ENCODE results near the gene UPK2. TPM values are rescaled to one million over a fixed set of nuclear protein-coding genes. Genes with fewer than 3 reads are reported as not detected.

The UPK2 gene
- total RNA-seq, 1 donor from 2014 or later, result 2.2 TPM

DNA sequence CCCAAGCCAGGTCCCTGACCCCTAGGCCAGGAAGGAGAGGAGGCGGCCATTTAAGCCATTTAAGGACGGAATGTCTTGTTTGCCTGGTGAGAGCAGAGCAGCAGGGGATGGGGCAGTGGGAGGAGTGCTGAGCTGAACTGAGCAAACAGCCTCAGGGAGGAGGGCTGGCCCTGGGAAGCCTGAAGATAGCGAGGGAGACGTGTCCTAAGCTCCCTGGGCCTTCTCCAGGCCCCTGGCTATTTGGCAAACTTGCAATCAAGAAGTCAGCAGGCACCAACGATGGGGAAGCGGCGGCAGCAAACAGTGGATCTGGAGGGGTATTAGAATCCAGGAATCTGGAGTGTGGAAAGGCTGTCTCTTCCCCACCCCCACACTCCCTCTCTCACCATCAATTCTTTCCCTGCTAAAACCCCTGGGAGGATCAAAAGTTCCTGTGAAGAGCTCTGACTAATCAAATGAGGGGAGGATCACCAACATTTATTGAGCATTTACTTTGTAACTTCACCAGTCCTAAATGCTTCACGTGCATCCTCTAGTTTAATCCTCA is 39.2 kb upstream of the UPK2 start:
- no peaks in the 10 kb centered on the region for H3K9me3 Mint-ChIP-seq
- DNase-seq (ENCODE audit: low spot score in 2 of 2, unreplicated experiment in 2 of 2), result peak; percentile 27 to 66

DNA sequence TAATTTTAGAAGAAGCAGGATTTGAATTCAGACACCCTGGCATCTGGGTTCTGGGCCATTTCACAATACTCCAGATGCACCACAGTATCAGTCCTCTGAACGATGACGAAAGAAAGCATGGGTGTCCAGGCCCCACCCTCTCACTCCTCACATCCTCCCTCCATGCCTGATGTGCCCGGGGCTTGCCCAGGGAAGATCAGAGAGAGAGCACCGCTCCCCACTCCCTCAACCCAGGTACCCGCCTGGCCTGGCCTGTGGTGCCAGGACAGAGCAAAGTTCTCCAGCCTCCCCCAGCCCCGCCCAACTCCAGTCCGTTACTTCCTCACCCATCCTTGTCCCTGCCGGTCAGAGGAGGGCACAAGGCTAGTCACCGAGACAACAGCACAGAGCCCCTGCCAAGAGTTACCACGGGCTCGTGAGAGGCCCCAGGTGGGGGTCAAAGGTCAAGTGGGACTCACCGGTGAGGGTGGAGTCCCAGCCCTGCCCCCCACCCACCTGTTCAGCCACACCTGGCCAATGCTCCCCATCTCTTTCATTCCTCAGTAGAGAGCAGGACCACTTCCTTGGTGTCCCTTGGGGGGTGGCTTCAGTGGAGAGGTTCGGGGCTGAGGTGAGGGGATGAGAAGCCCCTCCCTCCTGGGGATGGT is 38.5 kb upstream of the UPK2 start:
- no peaks in the 10 kb centered on the region for H3K9me3 Mint-ChIP-seq
- TF ChIP-seq, protein P1, sequence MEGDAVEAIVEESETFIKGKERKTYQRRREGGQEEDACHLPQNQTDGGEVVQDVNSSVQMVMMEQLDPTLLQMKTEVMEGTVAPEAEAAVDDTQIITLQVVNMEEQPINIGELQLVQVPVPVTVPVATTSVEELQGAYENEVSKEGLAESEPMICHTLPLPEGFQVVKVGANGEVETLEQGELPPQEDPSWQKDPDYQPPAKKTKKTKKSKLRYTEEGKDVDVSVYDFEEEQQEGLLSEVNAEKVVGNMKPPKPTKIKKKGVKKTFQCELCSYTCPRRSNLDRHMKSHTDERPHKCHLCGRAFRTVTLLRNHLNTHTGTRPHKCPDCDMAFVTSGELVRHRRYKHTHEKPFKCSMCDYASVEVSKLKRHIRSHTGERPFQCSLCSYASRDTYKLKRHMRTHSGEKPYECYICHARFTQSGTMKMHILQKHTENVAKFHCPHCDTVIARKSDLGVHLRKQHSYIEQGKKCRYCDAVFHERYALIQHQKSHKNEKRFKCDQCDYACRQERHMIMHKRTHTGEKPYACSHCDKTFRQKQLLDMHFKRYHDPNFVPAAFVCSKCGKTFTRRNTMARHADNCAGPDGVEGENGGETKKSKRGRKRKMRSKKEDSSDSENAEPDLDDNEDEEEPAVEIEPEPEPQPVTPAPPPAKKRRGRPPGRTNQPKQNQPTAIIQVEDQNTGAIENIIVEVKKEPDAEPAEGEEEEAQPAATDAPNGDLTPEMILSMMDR (IDR thresholded peaks at IDR 0.05; ENCODE audit: unreplicated experiment), result no peak
- peaks cover 88% of the 10 kb centered on the region for H3K4me1 Mint-ChIP-seq
- no peaks in the 10 kb centered on the region for H3K27me3 Mint-ChIP-seq (ENCODE audit: low read depth)
- DNase-seq (ENCODE audit: low spot score in 2 of 2, unreplicated experiment in 2 of 2), result peak in 1 of 2 experiments; percentile 16
- H3K36me3 Mint-ChIP-seq, result no peaks in the 10 kb centered on the region
- H3K4me3 Mint-ChIP-seq, result peak overlapping the region; percentile 60
- H3K27ac Mint-ChIP-seq, result peak overlapping the region; percentile 98

More for the DNA sequence above, 39.2 kb upstream of the UPK2 start:
- Mint-ChIP-seq H3K27me3 (ENCODE audit: low read depth) (no peaks in the 10 kb centered on the region), H3K4me3 (peak overlapping the region; percentile 42), H3K36me3 (no peaks in the 10 kb centered on the region), H3K4me1 (peaks cover 93% of the 10 kb centered on the region), H3K27ac (peak overlapping the region; percentile 98)
- TF ChIP-seq, protein P1 (IDR thresholded peaks at IDR 0.05; ENCODE audit: unreplicated experiment), result no peak

GRCh38 chr11:118918128-118918685 is 37.9 kb upstream of the UPK2 start:
- DNase-seq (ENCODE audit: low spot score in 2 of 2, unreplicated experiment in 2 of 2), result peak; percentile 63 to 73
- no peaks in the 10 kb centered on the region for H3K27me3 Mint-ChIP-seq (ENCODE audit: low read depth)
- H3K27ac Mint-ChIP-seq, result peak overlapping the region; percentile 98
- TF ChIP-seq, protein P1 (IDR thresholded peaks at IDR 0.05; ENCODE audit: unreplicated experiment), result no peak
- H3K4me3 Mint-ChIP-seq, result peak overlapping the region; percentile 60
- no peaks in the 10 kb centered on the region for H3K9me3 Mint-ChIP-seq
- H3K36me3 Mint-ChIP-seq, result no peaks in the 10 kb centered on the region
- H3K4me1 Mint-ChIP-seq, result peaks cover 88% of the 10 kb centered on the region

GRCh38 chr11:118918686-118919280 is 37.3 kb upstream of the UPK2 start:
- H3K27ac Mint-ChIP-seq, result peak overlapping the region; percentile 98
- peaks cover 92% of the 10 kb centered on the region for H3K4me1 Mint-ChIP-seq
- peak overlapping the region; percentile 67 for H3K4me3 Mint-ChIP-seq
- no peaks in the 10 kb centered on the region for H3K27me3 Mint-ChIP-seq (ENCODE audit: low read depth)
- DNase-seq (ENCODE audit: low spot score in 2 of 2, unreplicated experiment in 2 of 2), result peak in 1 of 2 experiments; percentile 20
- TF ChIP-seq, protein P1 (IDR thresholded peaks at IDR 0.05; ENCODE audit: unreplicated experiment), result no peak
- H3K9me3 Mint-ChIP-seq, result no peaks in the 10 kb centered on the region
- no peaks in the 10 kb centered on the region for H3K36me3 Mint-ChIP-seq

GRCh38 chr11:118921121-118921928 is 34.8 kb upstream of the UPK2 start:
- TF ChIP-seq, protein P1 (IDR thresholded peaks at IDR 0.05; ENCODE audit: unreplicated experiment), result no peak
- H3K4me3 Mint-ChIP-seq, result peak overlapping the region; percentile 67
- no peaks in the 10 kb centered on the region for H3K9me3 Mint-ChIP-seq
- H3K4me1 Mint-ChIP-seq, result peaks cover 76% of the 10 kb centered on the region
- H3K27ac Mint-ChIP-seq, result peak overlapping the region; percentile 91
- H3K27me3 Mint-ChIP-seq (ENCODE audit: low read depth), result no peaks in the 10 kb centered on the region
- no peaks in the 10 kb centered on the region for H3K36me3 Mint-ChIP-seq
- no peak for DNase-seq (ENCODE audit: low spot score in 2 of 2, unreplicated experiment in 2 of 2)

Data from mesothelial cell of epicardium (in vitro differentiated cells).